HepG2 (cell line): ENCODE results near the gene MKNK1. TPM values are rescaled to one million over a fixed set of nuclear protein-coding genes. Genes with fewer than 3 reads are reported as not detected.

Experiments used
- ATAC-seq: fragments of 200-7000 bp; cut with Tn5 transposase; 3 replicates; pipeline ENCODE4 v1.9.1; 2020; ENCODE audit warnings: mild to moderate bottlenecking, moderate library complexity
- BruUV-seq: library from RNA; stranded (reverse); fragments of 400-500 nt; replicated peaks from 2 replicates; lab custom pipeline; 2021; lab: Mats Ljungman, UMichigan
- CTCF ChIA-PET: fragments of 300-600 bp; formaldehyde crosslinking; extraction: SDS; loops from one replicate; lab custom pipeline; 2021; ENCODE audit warnings: low total read pairs, inconsistent platforms, low intra/inter-chr PET ratio; lab: Yijun Ruan, JAX
- POLR2A ChIA-PET: fragments of 350-600 bp; sonication (Branson Sonifier 250); formaldehyde crosslinking; loops from one replicate; lab custom pipeline; 2020; ENCODE audit warnings: antibody characterized with exemption, inconsistent platforms; lab: Yijun Ruan, JAX
- DNase-seq: peaks from one replicate; pipeline ENCODE4 v3.0.0-alpha.2; 2015; ENCODE audit warnings: low spot score
- FAIRE-seq: peaks from 3 replicates; lab custom pipeline; 2011; peaks lifted over from hg19 to GRCh38; lab: Jason Lieb, UNC
- H2AFZ ChIP-seq: one replicate; pipeline ENCODE4 v1.6.1; 2011; ENCODE audit warnings: low read length, inconsistent platforms
- H3K27ac ChIP-seq: fragments of 300-600 bp; 3 replicates; pipeline ENCODE4 v1.8.0; 2011; ENCODE audit warnings: mixed run types, mild to moderate bottlenecking, mixed read lengths, low read length, inconsistent platforms; ENCODE audit not compliant: insufficient read depth; ENCODE audit errors: extremely low read length
- H3K27me3 ChIP-seq, 2 experiments: fragments of 200-600 bp in 1 of 2; 2 replicates in 1 of 2; 3 replicates in 1 of 2; pipeline versions ENCODE4 v1.6.0 to v1.8.0; 2011; ENCODE audit warnings: low read length in 2 of 2, mild to moderate bottlenecking in 2 of 2, moderate library complexity in 2 of 2, inconsistent platforms in 1 of 2; ENCODE audit not compliant: insufficient read depth in 2 of 2, control insufficient read depth in 1 of 2
- H3K36me3 ChIP-seq, 2 experiments: fragments of 200-600 bp in 1 of 2; replicated peaks in 1 of 2; 2 replicates in 1 of 2; 3 replicates in 1 of 2; pipeline versions ENCODE4 v1.5.1 to v1.8.0; 2011; ENCODE audit warnings: low read length in 2 of 2, inconsistent platforms in 1 of 2; ENCODE audit not compliant: insufficient read depth in 2 of 2, control insufficient read depth in 1 of 2
- H3K4me1 ChIP-seq: 2 replicates; pipeline ENCODE4 v1.5.1; 2012; ENCODE audit warnings: low read length, inconsistent platforms; ENCODE audit not compliant: insufficient read depth
- H3K4me2 ChIP-seq: 2 replicates; pipeline ENCODE4 v1.6.0; 2011; ENCODE audit warnings: low read depth, low read length, inconsistent platforms
- H3K4me3 ChIP-seq, 3 experiments: fragments of 200-600 bp in 1 of 3; sonication (generic), shearing (Covaris generic) in 1 of 3; replicated peaks in 1 of 3; 2 replicates each; pipeline ENCODE4 v1.5.1; 2011 to 2016; ENCODE audit warnings: low read length in 3 of 3, inconsistent platforms in 2 of 3, low read depth in 2 of 3, mild to moderate bottlenecking in 2 of 3, control low read depth in 1 of 3, mixed read lengths in 1 of 3; ENCODE audit not compliant: insufficient read depth in 1 of 3
- H3K79me2 ChIP-seq: one replicate; pipeline ENCODE4 v1.6.1; 2011; ENCODE audit warnings: low read length, inconsistent platforms; ENCODE audit not compliant: insufficient read depth
- H3K9ac ChIP-seq: 2 replicates; pipeline ENCODE4 v1.6.0; 2011; ENCODE audit warnings: mild to moderate bottlenecking, low read depth, low read length, inconsistent platforms; ENCODE audit not compliant: insufficient read depth
- H3K9me3 ChIP-seq: 2 replicates; pipeline ENCODE4 v1.5.1; 2012; ENCODE audit warnings: mild to moderate bottlenecking, low read length
- H4K20me1 ChIP-seq: 2 replicates; pipeline ENCODE4 v1.6.0; 2011; ENCODE audit warnings: inconsistent platforms, mild to moderate bottlenecking, low read length, moderate library complexity; ENCODE audit not compliant: insufficient read depth
- CBFB ChIP-seq: sonication (generic); formaldehyde crosslinking; IDR thresholded peaks from 2 replicates; pipeline ENCODE4 v1.4.0; 2020; ENCODE audit warnings: missing genetic modification reagents
- EZH2 ChIP-seq: conservative IDR thresholded peaks from 2 replicates; pipeline ENCODE4 v1.6.1; 2012; ENCODE audit warnings: mild to moderate bottlenecking, low read depth, low read length, moderate library complexity
- GATAD1 ChIP-seq: IDR thresholded peaks from 2 replicates; pipeline ENCODE4 v1.6.1; 2016; ENCODE audit warnings: missing genetic modification reagents, missing compliant biosample characterization
- GZF1 ChIP-seq: sonication (generic); formaldehyde crosslinking; IDR thresholded peaks from 2 replicates; pipeline ENCODE4 v1.5.1; 2020; ENCODE audit warnings: mild to moderate bottlenecking, missing genetic modification reagents
- MXI1 ChIP-seq: IDR thresholded peaks from 3 replicates; pipeline ENCODE4 v1.6.1; 2012; ENCODE audit warnings: low read depth, low read length, inconsistent platforms, borderline replicate concordance
- NR2F1 ChIP-seq, 2 experiments: fragments of 450-650 bp in 1 of 2; formaldehyde crosslinking in 1 of 2; IDR thresholded peaks; 2 replicates each; pipeline versions ENCODE4 v1.5.0 to v1.6.1; 2016 to 2020; ENCODE audit warnings: mild to moderate bottlenecking in 1 of 2, missing compliant biosample characterization in 1 of 2, missing genetic modification reagents in 1 of 2, moderate library complexity in 1 of 2
- SMAD1 ChIP-seq: sonication (generic); formaldehyde crosslinking; IDR thresholded peaks from 2 replicates; pipeline ENCODE4 v1.4.0; 2020; ENCODE audit warnings: missing genetic modification reagents, low read depth, mild to moderate bottlenecking, borderline replicate concordance
- SNAI1 ChIP-seq: sonication (generic); formaldehyde crosslinking; IDR thresholded peaks from 2 replicates; pipeline ENCODE4 v1.5.0; 2020; ENCODE audit warnings: mild to moderate bottlenecking, missing genetic modification reagents, borderline replicate concordance
- SOX13 ChIP-seq, 3 experiments: fragments of 450-650 bp in 1 of 3; sonication (generic) in 1 of 3; formaldehyde crosslinking in 1 of 3; IDR thresholded peaks in 2 of 3; conservative IDR thresholded peaks in 1 of 3; 2 replicates each; pipeline versions ENCODE4 v1.5.0 to v1.6.1; 2016 to 2020; ENCODE audit warnings: antibody characterized with exemption in 1 of 3, mild to moderate bottlenecking in 1 of 3, missing compliant biosample characterization in 1 of 3, missing genetic modification reagents in 1 of 3, moderate library complexity in 1 of 3
- XRCC5 ChIP-seq: fragments of 200-400 bp; formaldehyde crosslinking; optimal IDR thresholded peaks from 2 replicates; pipeline ENCODE3; 2017; ENCODE audit warnings: mild to moderate bottlenecking, low read length
- ZNF224 ChIP-seq: sonication (generic); formaldehyde crosslinking; IDR thresholded peaks from 2 replicates; pipeline ENCODE4 v1.5.0; 2020; ENCODE audit warnings: mild to moderate bottlenecking, missing genetic modification reagents
- ZNF660 ChIP-seq: sonication (generic); formaldehyde crosslinking; IDR thresholded peaks from 2 replicates; pipeline ENCODE4 v1.5.1; 2020; ENCODE audit warnings: mild to moderate bottlenecking, low read depth, missing genetic modification reagents, borderline replicate concordance
- ZNF780A ChIP-seq: sonication (generic); formaldehyde crosslinking; IDR thresholded peaks from 2 replicates; pipeline ENCODE4 v1.8.0; 2022; ENCODE audit warnings: mild to moderate bottlenecking, missing genetic modification reagents, moderate library complexity
- WGBS: methylation state at CpG from one replicate; pipeline ENCODE4 v1.1.6; 2017; ENCODE audit warnings: low lambda C conversion rate; 5-methylcytosine and 5-hydroxymethylcytosine counted together
- in situ Hi-C: cut with HindIII; loops from 2 replicates; pipeline ENCODE4 v1.10.0; 2017; ENCODE audit warnings: low pct_unique_long_range_greater_than_20kb; ENCODE audit not compliant: extremely low pct_ligation_motif_present
- intact Hi-C: fragments of 100-400 bp; cut with micrococcal nuclease; formaldehyde crosslinking; loops from one replicate; pipeline ENCODE4 v1.10.0; 2022; ENCODE audit not compliant: unreplicated experiment
- polyA plus RNA-seq, 8 experiments: library from polyadenylated mRNA; depleted of rRNA in 3 of 8; stranded (reverse) in 7 of 8; unstranded in 1 of 8; fragments of >200 nt; fragmentation: Illumina TruSeq in 4 of 8; extraction: Trizol in 4 of 8; gene quantifications; 2 replicates each; pipeline versions ENCODE4 v1.2.1 to v1.2.3, GENCODE V29; 2011 to 2016; ENCODE audit warnings: low read depth in 4 of 8, missing spikeins in 1 of 8, mixed read lengths in 1 of 8; ENCODE audit not compliant: insufficient read depth in 1 of 8
- total RNA-seq, 5 experiments: library from RNA; depleted of rRNA; stranded (reverse); fragments of >200 nt; fragmentation: Illumina TruSeq; extraction: Trizol; gene quantifications; 2 replicates each; pipeline ENCODE4 v1.2.3, GENCODE V29; 2016; ENCODE audit warnings: low read depth in 1 of 5
- TF ChIP-seq, protein P1 (sequence below): sonication (generic); formaldehyde crosslinking; IDR thresholded peaks from 2 replicates; pipeline ENCODE4 v1.4.0; 2020; ENCODE audit warnings: missing genetic modification reagents
- TF ChIP-seq, protein P2 (sequence below): sonication (generic); formaldehyde crosslinking; IDR thresholded peaks from 2 replicates; pipeline ENCODE4 v1.5.1; 2020; ENCODE audit warnings: missing genetic modification reagents, mild to moderate bottlenecking, borderline replicate concordance

The MKNK1 gene
- total and polyA plus RNA-seq, 2 of the 13 experiments (the other 11 are each of a cell fraction or from before 2014, with no cell fraction given): 18.5 to 24.1 TPM

DNA sequence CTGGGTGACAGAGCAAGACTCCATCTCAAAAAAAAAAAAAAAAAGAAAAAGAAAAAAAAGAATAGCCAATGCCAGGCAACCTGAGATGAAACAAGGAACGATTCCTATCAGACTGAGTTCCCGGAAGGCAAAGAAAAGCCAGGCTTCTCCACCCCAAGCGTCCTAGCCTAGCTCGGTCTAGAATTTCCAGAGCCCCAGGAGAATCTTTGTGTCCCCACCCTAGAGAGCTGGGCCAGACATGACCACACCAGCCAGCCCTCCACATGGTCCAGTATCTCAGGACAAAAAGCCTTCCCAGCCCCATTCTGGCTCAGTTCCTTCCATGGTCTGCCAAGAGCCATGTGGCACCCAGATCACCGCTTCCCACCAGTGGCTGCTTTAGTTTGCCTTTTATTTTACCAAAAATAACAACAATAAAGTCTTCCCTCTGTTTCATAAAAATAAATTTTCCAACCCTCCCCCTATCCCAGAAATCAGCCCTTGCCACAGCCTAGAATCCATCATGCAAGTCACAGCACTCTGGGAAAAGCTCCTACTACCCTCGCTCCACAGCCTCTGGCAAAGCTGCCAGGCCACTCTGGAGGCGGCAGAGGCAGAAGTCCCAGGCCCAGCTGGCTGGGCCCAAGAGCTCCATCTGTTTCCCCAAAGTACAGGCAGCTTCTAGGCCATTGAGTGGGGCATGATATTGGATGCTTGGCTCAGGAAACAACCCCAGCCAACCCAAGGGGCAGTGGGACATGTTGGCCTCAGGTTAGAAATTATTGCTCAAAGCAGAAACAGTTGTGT is 3.5 kb upstream of the MKNK1 start (continued):
- TF ChIP-seq ZNF780A (CRISPR knock-in tag) (no peak), MXI1 (no peak), SMAD1 (CRISPR knock-in tag) (no peak), GATAD1 (CRISPR knock-in tag) (no peak), ZNF224 (CRISPR knock-in tag) (no peak), SOX13 (IDR thresholded peaks at IDR 0.05) (no peak), SOX13 (CRISPR knock-in tag; conservative IDR thresholded peaks at IDR 0.05 in 1 of 2, IDR thresholded peaks at IDR 0.05 in 1 of 2) (no peak), CBFB (no peak)

DNA sequence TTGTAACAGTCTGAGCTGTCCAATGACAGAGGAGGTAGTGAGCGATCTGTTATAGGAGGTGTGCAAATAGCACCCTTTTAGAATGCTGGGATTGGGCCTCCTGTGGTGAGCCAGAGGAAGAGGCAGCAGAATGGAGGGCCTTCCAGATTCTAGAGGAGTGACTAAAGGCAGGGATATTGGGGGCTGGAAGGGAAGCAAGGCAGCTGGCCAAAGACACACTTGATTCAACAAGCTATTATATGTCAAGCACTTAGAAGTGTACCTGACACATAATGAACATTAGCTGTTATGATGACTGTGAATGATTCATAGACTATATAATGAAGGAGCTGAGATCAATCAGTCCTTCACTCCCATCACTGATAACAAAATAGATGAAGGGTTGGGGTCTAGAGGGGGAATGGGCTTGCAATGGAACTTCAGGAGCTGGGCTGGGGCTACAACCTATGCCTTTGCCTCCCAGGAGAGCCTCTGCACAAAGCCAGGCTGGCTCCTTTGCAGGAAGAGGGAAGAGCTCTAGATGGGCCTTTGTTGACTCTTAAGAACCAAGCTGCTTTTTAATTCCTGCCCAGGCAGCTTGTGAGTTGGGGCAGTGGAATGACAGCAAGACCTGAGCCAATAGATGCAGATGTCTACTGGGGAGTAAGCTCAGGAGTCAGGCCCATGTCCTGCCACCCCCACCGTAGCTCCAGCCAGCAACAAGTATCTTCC is 2.3 kb upstream of the MKNK1 start:
- Histone ChIP-seq H3K9me3 (no peaks in the 10 kb centered on the region), H3K27me3 (no peaks in the 10 kb centered on the region), H2AFZ (no peak overlapping the region), H3K4me2 (no peak overlapping the region), H3K27ac (no peak overlapping the region), H3K79me2 (peaks cover 7% of the 10 kb centered on the region), H3K4me1 (peaks cover 33% of the 10 kb centered on the region), H4K20me1 (no peaks in the 10 kb centered on the region), H3K9ac (no peak overlapping the region), H3K36me3 (peaks cover 0 to 4% of the 10 kb centered on the region in 2 experiments; a peak in 1 of 5 replicates), H3K4me3 (no peak overlapping the region)
- DNase-seq: no peak
- TF ChIP-seq, protein P1, sequence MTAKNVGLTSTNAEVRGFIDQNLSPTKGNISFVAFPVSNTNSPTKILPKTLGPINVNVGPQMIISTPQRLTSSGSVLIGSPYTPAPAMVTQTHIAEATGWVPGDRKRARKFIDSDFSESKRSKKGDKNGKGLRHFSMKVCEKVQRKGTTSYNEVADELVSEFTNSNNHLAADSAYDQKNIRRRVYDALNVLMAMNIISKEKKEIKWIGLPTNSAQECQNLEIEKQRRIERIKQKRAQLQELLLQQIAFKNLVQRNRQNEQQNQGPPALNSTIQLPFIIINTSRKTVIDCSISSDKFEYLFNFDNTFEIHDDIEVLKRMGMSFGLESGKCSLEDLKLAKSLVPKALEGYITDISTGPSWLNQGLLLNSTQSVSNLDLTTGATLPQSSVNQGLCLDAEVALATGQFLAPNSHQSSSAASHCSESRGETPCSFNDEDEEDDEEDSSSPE (CRISPR knock-in tag): no peak
- TF ChIP-seq, protein P2, sequence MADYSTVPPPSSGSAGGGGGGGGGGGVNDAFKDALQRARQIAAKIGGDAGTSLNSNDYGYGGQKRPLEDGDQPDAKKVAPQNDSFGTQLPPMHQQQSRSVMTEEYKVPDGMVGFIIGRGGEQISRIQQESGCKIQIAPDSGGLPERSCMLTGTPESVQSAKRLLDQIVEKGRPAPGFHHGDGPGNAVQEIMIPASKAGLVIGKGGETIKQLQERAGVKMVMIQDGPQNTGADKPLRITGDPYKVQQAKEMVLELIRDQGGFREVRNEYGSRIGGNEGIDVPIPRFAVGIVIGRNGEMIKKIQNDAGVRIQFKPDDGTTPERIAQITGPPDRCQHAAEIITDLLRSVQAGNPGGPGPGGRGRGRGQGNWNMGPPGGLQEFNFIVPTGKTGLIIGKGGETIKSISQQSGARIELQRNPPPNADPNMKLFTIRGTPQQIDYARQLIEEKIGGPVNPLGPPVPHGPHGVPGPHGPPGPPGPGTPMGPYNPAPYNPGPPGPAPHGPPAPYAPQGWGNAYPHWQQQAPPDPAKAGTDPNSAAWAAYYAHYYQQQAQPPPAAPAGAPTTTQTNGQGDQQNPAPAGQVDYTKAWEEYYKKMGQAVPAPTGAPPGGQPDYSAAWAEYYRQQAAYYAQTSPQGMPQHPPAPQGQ (CRISPR knock-in tag): no peak
- TF ChIP-seq XRCC5: no peak
- TF ChIP-seq SNAI1 (CRISPR knock-in tag): no peak
- no peak for TF ChIP-seq NR2F1 (CRISPR knock-in tag; IDR thresholded peaks at IDR 0.05)
- TF ChIP-seq GZF1 (CRISPR knock-in tag): no peak
- TF ChIP-seq ZNF660 (CRISPR knock-in tag): no peak
- no peak for TF ChIP-seq EZH2
- FAIRE-seq: no peak
- ChIA-PET CTCF (no interaction called here), POLR2A (interaction anchor here (4.3 kb wide), 1 partner anchor 10 kb away, joined by 79 read pairs; the partner anchor contains the start of gene MOB3C)
- in situ Hi-C loops: no loop called here
- intact Hi-C loops: no loop called here
- BruUV-seq: no TSS peak
- ATAC-seq: no peak
- WGBS: 95% methylated on average over 2 of the region's 2 CpGs
